NCI-H510A (cell line): Measurements from ENCODE around the gene MRPL52.

Experiments
- DNase-seq: peaks from one replicate; lab custom pipeline; 2025; lab: John Stamatoyannopoulos, UW

The MRPL52 gene

GRCh38 chr14:22882064-22882463 is 52.4 kb downstream of the MRPL52 start:
- DNase-seq, result no peak

DNA sequence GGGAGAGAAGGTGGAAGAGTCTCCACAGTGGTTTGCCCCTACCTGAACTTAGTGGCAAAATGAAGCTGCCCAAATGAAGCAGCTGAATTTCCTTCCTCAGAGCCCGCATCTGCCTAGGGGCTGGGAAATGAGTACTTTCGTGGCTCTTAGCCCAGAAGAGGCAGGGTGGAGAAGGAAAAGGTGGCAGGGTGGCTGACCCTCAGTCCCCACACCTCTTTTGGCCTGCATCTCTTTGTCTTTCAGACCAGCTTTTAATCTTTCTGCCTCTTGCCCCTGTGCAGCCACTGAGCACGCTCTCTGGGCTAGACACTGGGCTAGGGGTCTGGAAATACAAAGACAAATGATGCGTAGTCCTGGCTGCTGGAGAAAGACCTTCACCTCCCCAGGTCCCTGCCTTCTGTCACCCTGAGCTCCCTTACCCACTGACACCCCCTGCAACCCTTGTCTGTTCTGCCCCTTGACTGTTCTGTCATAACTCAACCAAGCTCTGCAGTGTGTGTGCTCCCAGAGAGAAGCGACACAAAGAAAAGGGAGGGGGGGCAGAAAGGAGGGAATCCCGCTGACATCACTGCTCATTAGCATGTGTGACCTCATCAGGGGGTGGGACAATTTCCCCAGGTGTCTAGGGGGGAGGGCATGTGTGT is 53.0 kb downstream of the MRPL52 start:
- peak; percentile 57 for DNase-seq

- peak; percentile 9 for DNase-seq
Measured at GRCh38 chr14:22883173-22883976, 53.7 kb downstream of the MRPL52 start, which contains the start of gene REM2. TSS of gene REM2 (plus strand) at chr14:22883222. CDS start at chr14:22883288, 66 bp downstream.

GRCh38 chr14:22884076-22884737 is 54.5 kb downstream of the MRPL52 start:
- no peak for DNase-seq
